Activated T-helper 1 cell treated with anti-CD3 and anti-CD28 coated beads, Interleukin-12 subunit alpha, Interleukin-12 subunit beta, Interleukin-2, Interleukin-4 antibody, amounts not matched to agents 30 ng/mL and 10 ng/mL and 1 ng/mL, durations not matched to agents 14 hours and 24 hours and 36 hours (primary cell): ENCODE measurements around the gene ZNF548. TPM values are rescaled to one million over a fixed set of nuclear protein-coding genes. Genes with fewer than 3 reads are reported as not detected.

ENCODE experiments used
- DNase-seq: peaks from one replicate; pipeline ENCODE4 v3.0.0; 2021; ENCODE audit warnings: low spot score
- H3K27ac Mint-ChIP-seq: one replicate; pipeline ENCODE4 v1.8.0; 2021; ENCODE audit warnings: mild to moderate bottlenecking, mixed read lengths
- H3K27me3 Mint-ChIP-seq: one replicate; pipeline ENCODE4 v1.8.0; 2022; ENCODE audit warnings: mild to moderate bottlenecking, moderate library complexity, mixed read lengths; ENCODE audit not compliant: insufficient read depth
- H3K36me3 Mint-ChIP-seq: one replicate; pipeline ENCODE4 v1.8.0; 2021; ENCODE audit warnings: low read depth, mixed read lengths
- H3K4me1 Mint-ChIP-seq: one replicate; pipeline ENCODE4 v1.8.0; 2021; ENCODE audit warnings: low read depth, mixed read lengths
- H3K4me3 Mint-ChIP-seq: one replicate; pipeline ENCODE4 v1.8.0; 2021; ENCODE audit warnings: mild to moderate bottlenecking, moderate library complexity, mixed read lengths
- H3K9me3 Mint-ChIP-seq: one replicate; pipeline ENCODE4 v1.8.0; 2021; ENCODE audit warnings: mixed read lengths
- intact Hi-C: fragments of 100-400 bp; cut with micrococcal nuclease; formaldehyde crosslinking; loops from one replicate; pipeline ENCODE4 v1.15.1; 2024
- total RNA-seq: library from RNA; stranded (reverse); gene quantifications from 2 replicates; pipeline ENCODE4 v1.2.3, GENCODE V29; 2022

Gene ZNF548
- total RNA-seq, 1 donor from 2014 or later: 12.1 TPM

DNA sequence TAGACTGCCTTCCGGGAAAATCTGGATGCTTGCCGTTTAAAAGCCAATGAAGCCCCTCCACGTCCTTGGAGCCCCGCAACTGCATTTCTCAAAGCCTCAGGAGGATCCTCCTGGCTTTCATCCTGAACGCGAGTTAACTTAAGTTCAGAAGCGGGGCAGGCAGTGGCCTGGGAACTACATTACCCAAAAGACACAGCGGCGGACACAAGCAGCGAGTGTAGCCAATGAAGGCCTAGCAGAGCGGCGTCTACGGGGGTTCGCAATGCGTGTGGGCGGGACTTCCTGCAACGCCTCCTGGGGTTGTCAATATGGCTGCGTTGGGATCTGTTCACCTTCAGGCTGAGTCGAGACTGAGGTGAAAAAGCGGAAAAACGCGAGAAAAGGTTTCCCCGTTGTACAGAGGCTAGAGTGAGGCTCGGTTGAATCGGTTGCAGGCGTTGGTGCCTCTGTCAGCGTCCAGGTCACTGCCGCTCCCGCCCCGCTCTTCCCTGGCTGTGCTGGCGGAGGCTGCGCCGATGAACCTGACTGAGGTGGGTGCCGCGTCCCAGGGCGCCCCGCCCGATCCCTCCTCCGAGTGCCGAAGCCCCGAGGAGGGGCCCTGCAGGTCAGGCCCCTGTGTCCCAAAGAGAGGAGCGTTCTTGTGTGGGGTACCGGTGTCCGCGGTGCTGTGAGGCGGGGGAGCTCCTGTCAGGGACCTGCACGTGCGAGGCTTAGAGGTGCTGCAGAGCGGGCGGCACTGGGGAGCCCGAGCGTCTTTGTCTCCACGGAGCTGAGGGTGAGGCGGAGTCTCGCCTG, 21.4 kb downstream of the ZNF548 start, which contains the start of gene ZNF17:
ZNF17 (plus strand) TSS at position 285 of the 795 bp plus-strand sequence. CDS start 2,455 bp downstream, outside the sequence.
- DNase-seq: peak; percentile 87
- Mint-ChIP-seq H3K4me3 (peak within 1 kb of the TSS; percentile 95), H3K36me3 (peaks cover 19% of the 10 kb centered on the region), H3K27me3 (no peaks in the 10 kb centered on the region), H3K9me3 (peaks cover 12% of the 10 kb centered on the region), H3K4me1 (peaks cover 18% of the 10 kb centered on the region), H3K27ac (peak within 1 kb of the TSS; percentile 81)
- intact Hi-C loops: loop anchor here (1.0 to 2.0 kb wide), 20 partner anchors 22 to 990 kb away; partner anchors contain the start of genes TRAPPC2B, ZNF134, ZNF211 and ZNF304

DNA sequence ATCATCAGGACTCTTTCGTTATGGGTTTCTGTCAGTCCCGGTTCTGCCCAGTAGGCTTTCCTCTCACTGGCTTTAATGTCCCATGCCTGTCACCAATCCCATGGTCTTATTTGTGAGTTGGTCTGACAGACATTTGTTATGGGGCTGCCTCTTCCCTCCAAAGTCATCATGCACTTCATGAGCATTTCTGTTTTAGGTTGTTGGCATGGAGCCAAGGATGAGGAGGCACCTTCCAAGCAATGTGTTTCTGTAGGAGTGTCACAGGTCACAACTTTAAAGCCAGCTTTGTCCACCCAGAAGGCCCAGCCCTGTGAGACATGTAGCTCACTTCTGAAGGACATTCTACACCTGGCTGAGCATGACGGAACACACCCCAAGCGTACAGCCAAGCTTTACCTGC, 29.8 kb downstream of the ZNF548 start:
- H3K9me3 Mint-ChIP-seq: peaks cover 64% of the 10 kb centered on the region
- no peaks in the 10 kb centered on the region for H3K27me3 Mint-ChIP-seq
- DNase-seq: no peak
- no peak overlapping the region for H3K4me3 Mint-ChIP-seq
- no peaks in the 10 kb centered on the region for H3K4me1 Mint-ChIP-seq
- H3K36me3 Mint-ChIP-seq: peaks cover 64% of the 10 kb centered on the region
- intact Hi-C loops: no loop called here
- H3K27ac Mint-ChIP-seq: no peak overlapping the region

DNA sequence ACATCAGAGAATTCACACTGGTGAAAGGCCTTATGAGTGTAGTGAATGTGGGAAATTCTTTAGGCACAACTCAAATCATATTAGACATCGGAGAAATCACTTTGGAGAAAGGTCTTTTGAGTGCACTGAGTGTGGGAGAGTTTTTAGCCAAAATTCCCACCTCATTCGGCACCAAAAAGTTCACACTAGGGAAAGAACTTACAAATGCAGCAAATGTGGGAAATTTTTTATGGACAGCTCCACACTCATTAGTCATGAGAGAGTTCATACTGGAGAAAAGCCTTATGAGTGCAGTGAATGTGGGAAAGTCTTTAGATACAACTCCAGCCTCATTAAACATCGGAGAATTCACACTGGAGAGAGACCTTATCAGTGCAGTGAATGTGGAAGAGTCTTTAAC, 31.4 kb downstream of the ZNF548 start:
- Mint-ChIP-seq H3K36me3 (peaks cover 54% of the 10 kb centered on the region), H3K4me3 (no peak overlapping the region), H3K4me1 (no peaks in the 10 kb centered on the region), H3K27me3 (no peaks in the 10 kb centered on the region), H3K9me3 (peaks cover 57% of the 10 kb centered on the region), H3K27ac (no peak overlapping the region)
- DNase-seq: no peak
- intact Hi-C loops: no loop called here

DNA sequence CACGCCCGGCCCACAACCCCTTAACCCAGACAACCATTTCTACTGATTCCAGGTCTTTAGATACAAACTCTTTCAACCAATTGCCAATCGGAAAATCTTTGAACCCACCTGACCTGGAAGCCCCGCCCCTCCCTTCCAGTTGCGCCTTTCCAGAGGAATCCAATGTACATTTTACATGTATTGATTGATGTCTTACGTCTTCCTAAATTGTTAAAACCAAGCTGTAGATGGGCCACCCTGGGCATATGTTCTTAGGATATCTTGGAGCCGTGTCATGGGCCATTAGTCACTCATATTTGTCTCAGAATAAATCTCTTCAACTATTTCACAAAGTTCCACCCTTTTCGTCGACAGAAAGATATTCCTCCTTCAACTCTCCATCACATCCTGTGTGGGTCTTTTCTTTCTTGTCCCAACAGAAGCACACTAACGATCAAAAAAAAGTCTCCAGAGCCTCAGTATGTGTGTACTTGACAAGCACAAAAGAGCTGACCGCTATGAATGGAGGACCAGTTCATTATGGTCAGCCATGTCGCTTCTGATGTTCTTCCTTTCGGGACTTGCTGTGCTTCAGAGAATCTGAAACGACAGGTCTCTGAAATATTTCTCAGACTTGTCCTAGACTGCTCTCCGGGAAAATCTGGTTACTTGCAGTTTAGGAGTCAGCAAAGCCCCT, 44.9 kb downstream of the ZNF548 start:
- intact Hi-C loops: loop anchor here (1.0 to 5.0 kb wide), 25 partner anchors 23 to 1042 kb away; partner anchors contain the start of genes TRAPPC2B, ZNF134, ZNF17 and ZNF211
- H3K9me3 Mint-ChIP-seq: peaks cover 48% of the 10 kb centered on the region
- peak overlapping the region; percentile 93 for H3K4me3 Mint-ChIP-seq
- H3K27me3 Mint-ChIP-seq: no peaks in the 10 kb centered on the region
- DNase-seq: no peak
- H3K36me3 Mint-ChIP-seq: peaks cover 36% of the 10 kb centered on the region
- H3K4me1 Mint-ChIP-seq: peaks cover 23% of the 10 kb centered on the region
- peak overlapping the region; percentile 95 for H3K27ac Mint-ChIP-seq

DNA sequence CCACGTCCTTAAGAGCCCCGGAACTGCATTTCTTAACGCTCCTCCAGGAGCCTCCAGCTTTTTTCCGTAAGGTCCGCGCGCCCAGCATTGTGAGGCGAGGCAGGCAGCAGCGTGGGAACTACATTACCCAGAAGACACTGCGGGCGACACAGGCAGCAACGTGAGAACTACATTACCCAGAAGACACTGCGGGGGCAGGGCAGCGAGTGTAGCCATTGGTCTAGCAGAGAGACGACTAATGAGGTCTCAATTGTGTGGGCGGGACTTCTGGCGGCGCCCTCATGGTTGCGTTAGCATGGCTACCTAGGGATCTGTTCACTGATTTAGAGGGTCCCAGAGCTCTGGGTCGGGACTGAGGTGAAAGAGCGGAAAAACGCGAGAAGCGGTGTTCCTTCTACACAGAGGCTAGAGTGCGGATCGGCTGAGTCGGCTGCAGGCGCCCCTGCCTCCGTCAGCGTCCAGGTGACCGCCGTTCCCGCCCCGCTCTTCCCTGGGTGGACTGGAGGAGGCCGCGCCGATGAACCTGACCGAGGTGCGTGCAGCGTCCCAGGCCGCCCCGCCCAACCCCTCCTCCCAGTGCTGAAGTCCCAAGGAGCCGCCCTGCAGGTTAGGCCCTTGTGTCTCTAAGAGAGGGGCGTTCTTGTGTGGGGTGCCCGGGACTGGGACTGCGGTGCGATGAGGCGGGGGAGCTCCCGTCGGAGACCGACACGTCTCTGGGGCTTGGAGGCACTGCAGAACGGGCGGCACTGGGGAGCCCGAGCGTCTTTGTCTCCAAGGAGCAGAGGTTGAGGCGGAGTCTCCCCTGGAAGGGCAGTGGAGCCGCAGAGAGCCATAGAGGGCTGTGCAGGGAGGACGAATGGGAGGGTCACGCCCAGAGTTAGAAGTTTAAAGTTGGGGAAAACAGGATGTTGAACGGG, 45.7 kb downstream of the ZNF548 start, which contains the start of gene ZNF749:
ZNF749 (plus strand) TSS at position 264 of the 917 bp plus-strand sequence; CDS start at position 518, 254 bp downstream.
- peak; percentile 95 for DNase-seq
- intact Hi-C loops: loop anchor here (1.0 to 5.0 kb wide), 25 partner anchors 24 to 1043 kb away; partner anchors contain the start of genes TRAPPC2B, ZNF134, ZNF17 and ZNF211
- Mint-ChIP-seq H3K36me3 (peaks cover 44% of the 10 kb centered on the region), H3K27ac (peak within 1 kb of the TSS; percentile 95), H3K4me3 (peak within 1 kb of the TSS; percentile 93), H3K4me1 (peaks cover 23% of the 10 kb centered on the region), H3K27me3 (no peaks in the 10 kb centered on the region), H3K9me3 (peaks cover 52% of the 10 kb centered on the region)

DNA sequence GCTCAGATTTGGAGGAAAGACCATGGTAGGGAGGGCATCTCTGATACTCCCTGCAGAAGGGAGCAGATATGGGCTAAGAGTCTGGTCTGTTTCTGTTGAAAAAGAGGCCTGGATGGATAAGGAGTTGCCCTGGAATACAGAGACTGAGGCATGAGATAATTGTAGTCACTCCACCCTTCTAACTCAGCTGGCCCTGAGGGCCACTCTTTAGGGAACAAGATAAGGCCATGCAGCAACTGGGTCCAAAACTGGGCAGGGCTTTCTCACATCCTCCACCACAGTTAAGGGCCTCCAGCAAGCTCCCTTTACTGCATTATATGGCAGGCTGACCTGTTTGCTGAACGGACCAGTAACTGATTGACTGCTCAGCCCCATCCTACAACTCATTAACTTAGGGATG, 46.8 kb downstream of the ZNF548 start:
- no peak for DNase-seq
- Mint-ChIP-seq H3K36me3 (peaks cover 47% of the 10 kb centered on the region), H3K27ac (peak overlapping the region; percentile 95), H3K9me3 (peaks cover 52% of the 10 kb centered on the region), H3K4me3 (peak overlapping the region; percentile 93), H3K4me1 (peaks cover 23% of the 10 kb centered on the region), H3K27me3 (no peaks in the 10 kb centered on the region)
- intact Hi-C loops: loop anchor here (5.0 kb wide), 1 partner anchor 1044 kb away; the partner anchor contains the start of gene ZNF582

DNA sequence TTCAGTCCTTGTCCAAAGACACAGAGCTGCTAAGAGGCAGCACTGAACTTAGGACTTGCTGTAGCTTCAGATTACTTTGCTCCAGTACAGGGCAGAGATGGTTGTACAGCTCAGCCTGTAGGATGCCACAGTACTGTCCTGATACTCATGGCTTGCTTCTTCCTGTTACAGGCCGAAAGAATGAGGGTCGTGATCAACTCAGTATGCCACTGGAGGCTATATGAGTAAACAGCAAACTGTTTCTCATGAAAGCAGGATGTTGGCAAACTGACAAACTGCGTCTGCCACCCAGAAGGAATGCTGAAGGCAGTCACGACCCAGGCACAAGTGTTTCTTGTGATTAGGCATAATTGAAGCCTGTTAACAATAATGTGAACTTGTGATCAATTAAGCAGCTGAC, 48.3 kb downstream of the ZNF548 start:
- peaks cover 23% of the 10 kb centered on the region for H3K4me1 Mint-ChIP-seq
- H3K4me3 Mint-ChIP-seq: no peak overlapping the region
- H3K27ac Mint-ChIP-seq: no peak overlapping the region
- H3K36me3 Mint-ChIP-seq: peaks cover 57% of the 10 kb centered on the region
- H3K27me3 Mint-ChIP-seq: no peaks in the 10 kb centered on the region
- peaks cover 58% of the 10 kb centered on the region for H3K9me3 Mint-ChIP-seq
- intact Hi-C loops: loop anchor here (5.0 kb wide), 1 partner anchor 1046 kb away; the partner anchor contains the start of gene ZNF582
- DNase-seq: no peak

DNA sequence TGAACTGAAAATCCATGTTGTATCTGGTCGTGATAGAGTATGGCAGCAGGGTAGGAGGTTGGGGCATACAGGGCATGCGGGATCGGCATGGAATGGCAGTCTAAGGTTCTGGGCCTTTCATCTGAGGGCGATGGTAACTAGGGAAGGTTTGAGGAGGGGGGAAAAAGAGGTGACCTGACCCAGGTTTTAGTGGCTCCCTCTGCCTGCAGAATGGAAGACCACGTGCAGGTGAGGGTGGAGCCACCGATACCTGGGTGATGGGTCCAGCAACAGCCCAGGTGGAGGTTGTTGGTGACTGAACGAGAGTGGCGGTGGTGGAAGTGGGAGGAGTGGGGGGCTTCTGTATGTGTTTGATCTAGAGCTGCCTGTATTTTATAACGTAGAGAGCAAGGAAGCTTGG, 49.3 kb downstream of the ZNF548 start:
- no peak overlapping the region for H3K27ac Mint-ChIP-seq
- peaks cover 23% of the 10 kb centered on the region for H3K4me1 Mint-ChIP-seq
- H3K36me3 Mint-ChIP-seq: peaks cover 67% of the 10 kb centered on the region
- DNase-seq: no peak
- H3K9me3 Mint-ChIP-seq: peaks cover 64% of the 10 kb centered on the region
- no peak overlapping the region for H3K4me3 Mint-ChIP-seq
- intact Hi-C loops: loop anchor here (5.0 kb wide), 1 partner anchor 1047 kb away; the partner anchor contains the start of gene ZNF582
- no peaks in the 10 kb centered on the region for H3K27me3 Mint-ChIP-seq

DNA sequence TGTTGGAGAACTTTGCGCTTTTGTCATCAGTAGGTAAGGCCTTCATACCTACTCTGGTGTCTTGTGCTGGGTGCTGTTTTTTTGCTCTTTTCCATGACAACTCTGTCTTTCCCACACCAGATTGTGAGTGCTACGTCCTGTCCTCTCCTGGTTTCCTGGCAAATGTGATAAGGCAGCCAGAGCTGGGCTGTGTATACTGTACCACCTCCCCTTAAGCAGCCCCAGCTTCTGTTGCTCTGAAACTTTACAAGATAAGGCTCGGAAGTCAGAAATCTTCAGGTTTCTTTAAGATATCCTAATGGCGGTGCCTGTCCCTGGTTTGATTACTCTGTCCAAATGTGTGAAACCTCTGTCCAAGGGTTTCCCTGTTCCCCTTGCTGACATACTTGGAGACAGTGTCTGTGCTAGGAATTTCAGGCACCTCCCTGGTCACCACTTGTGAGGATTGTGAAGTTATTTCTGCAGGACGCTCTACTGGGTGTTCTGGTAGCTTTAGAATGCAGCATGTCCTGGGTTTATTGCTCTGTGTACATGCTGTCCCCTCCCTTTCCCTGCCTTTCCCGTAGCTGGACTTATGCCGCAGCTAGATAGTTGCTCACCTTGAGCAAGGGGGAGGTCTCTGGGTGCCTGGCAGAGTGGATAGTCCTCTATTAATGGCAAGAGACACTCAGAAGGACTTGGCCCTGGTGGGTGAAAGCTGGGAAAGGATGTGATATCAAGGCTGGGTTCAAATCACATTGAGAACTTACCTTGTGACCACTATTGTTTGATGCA, 52.5 kb downstream of the ZNF548 start:
- no peak overlapping the region for H3K4me3 Mint-ChIP-seq
- no peak for DNase-seq
- no peaks in the 10 kb centered on the region for H3K27me3 Mint-ChIP-seq
- H3K36me3 Mint-ChIP-seq: peaks cover 67% of the 10 kb centered on the region
- no peaks in the 10 kb centered on the region for H3K4me1 Mint-ChIP-seq
- H3K27ac Mint-ChIP-seq: no peak overlapping the region
- intact Hi-C loops: no loop called here
- peaks cover 72% of the 10 kb centered on the region for H3K9me3 Mint-ChIP-seq

DNA sequence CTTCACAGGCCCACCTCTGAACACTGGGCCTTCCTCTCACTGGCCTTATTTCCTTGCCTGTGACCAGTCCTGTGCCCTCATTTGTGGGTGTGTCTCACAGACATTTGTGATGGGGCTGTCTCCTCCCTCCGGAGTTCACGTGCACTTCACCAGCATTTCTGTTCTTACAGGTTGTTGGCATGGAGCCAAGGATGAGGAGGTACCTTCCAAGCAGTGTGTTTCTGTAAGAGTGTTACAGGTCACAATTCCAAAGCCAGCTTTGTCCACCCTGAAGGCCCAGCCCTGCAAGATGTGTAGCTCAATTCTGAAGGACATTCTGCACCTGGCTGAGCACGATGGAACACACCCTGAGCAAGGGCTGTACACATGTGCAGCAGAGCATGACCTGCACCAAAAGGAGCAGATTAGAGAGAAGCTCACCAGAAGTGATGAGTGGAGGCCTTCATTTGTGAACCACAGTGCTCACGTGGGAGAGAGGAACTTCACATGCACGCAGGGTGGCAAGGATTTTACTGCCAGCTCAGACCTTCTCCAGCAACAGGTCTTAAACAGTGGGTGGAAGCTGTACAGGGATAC, 53.6 kb downstream of the ZNF548 start:
- intact Hi-C loops: no loop called here
- no peak overlapping the region for H3K27ac Mint-ChIP-seq
- no peaks in the 10 kb centered on the region for H3K27me3 Mint-ChIP-seq
- no peak overlapping the region for H3K4me3 Mint-ChIP-seq
- peaks cover 72% of the 10 kb centered on the region for H3K9me3 Mint-ChIP-seq
- peaks cover 62% of the 10 kb centered on the region for H3K36me3 Mint-ChIP-seq
- DNase-seq: no peak
- no peaks in the 10 kb centered on the region for H3K4me1 Mint-ChIP-seq

DNA sequence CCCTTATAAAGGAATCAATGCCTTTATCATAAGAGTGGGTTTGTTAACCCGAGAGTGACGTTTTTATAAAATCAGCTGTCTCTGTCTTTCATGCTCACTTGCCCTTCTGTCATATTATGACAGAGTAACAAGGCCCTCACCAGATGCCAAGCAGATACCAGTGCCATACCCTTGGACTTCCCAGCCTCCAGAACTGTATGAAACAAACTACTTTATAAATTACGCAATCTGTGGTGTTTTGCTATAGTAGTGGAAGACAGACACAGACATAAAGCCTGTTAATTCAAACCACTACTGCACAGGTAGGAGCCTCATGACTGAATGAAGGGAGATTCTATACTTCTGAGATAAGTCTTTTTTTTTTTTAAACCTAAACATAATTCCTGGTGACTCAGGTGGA, 62.7 kb downstream of the ZNF548 start:
- no peak overlapping the region for H3K4me3 Mint-ChIP-seq
- peaks cover 3% of the 10 kb centered on the region for H3K36me3 Mint-ChIP-seq
- H3K27ac Mint-ChIP-seq: no peak overlapping the region
- no peaks in the 10 kb centered on the region for H3K4me1 Mint-ChIP-seq
- intact Hi-C loops: no loop called here
- H3K27me3 Mint-ChIP-seq: no peaks in the 10 kb centered on the region
- no peak for DNase-seq
- H3K9me3 Mint-ChIP-seq: peaks cover 57% of the 10 kb centered on the region
